Measurements from ENCODE around the gene RAB5B.

- no peak for TF ChIP-seq EZH2 (IDR thresholded peaks at IDR 0.05; ENCODE audit: low read length)
- TF ChIP-seq, protein P1, sequence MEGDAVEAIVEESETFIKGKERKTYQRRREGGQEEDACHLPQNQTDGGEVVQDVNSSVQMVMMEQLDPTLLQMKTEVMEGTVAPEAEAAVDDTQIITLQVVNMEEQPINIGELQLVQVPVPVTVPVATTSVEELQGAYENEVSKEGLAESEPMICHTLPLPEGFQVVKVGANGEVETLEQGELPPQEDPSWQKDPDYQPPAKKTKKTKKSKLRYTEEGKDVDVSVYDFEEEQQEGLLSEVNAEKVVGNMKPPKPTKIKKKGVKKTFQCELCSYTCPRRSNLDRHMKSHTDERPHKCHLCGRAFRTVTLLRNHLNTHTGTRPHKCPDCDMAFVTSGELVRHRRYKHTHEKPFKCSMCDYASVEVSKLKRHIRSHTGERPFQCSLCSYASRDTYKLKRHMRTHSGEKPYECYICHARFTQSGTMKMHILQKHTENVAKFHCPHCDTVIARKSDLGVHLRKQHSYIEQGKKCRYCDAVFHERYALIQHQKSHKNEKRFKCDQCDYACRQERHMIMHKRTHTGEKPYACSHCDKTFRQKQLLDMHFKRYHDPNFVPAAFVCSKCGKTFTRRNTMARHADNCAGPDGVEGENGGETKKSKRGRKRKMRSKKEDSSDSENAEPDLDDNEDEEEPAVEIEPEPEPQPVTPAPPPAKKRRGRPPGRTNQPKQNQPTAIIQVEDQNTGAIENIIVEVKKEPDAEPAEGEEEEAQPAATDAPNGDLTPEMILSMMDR (optimal IDR thresholded peaks at IDR 0.05 in 1 of 3, IDR thresholded peaks at IDR 0.05 in 1 of 3, conservative IDR thresholded peaks at IDR 0.05 in 1 of 3; ENCODE audit: extremely low read depth in 1 of 3, insufficient read depth in 2 of 3, low read length in 3 of 3): no peak
These were observed 34.9 kb upstream of the RAB5B start for GRCh38 chr12:55938826-55939501.

Data from keratinocyte (primary cell).